GM10266 (cell line): ENCODE results near the gene RPL41.

Experiments used
- DNase-seq: peaks from one replicate; pipeline ENCODE4 v3.0.0; 2012; ENCODE audit errors: extremely low spot score
- CTCF ChIP-seq: IDR thresholded peaks from 2 replicates; pipeline ENCODE4 v1.5.1; 2012; ENCODE audit warnings: mild to moderate bottlenecking, low read depth; ENCODE audit not compliant: control insufficient read depth, insufficient read depth; ENCODE audit errors: missing control alignments

RPL41 gene

GRCh38 chr12:56165369-56165768 is 48.9 kb downstream of the RPL41 start:
- no peak for DNase-seq
- TF ChIP-seq CTCF: no peak
